Ishikawa (cell line): ENCODE data around the gene WDR74.

Experiments used
- CEBPB ChIP-seq: IDR thresholded peaks from 2 replicates; pipeline ENCODE4 v1.6.1; 2012
- CREB1 ChIP-seq: IDR thresholded peaks from 2 replicates; pipeline ENCODE4 v1.6.1; 2012; ENCODE audit warnings: low read depth
- EGR1 ChIP-seq: IDR thresholded peaks from 2 replicates; pipeline ENCODE4 v1.6.1; 2012
- EP300 ChIP-seq: IDR thresholded peaks from 2 replicates; pipeline ENCODE4 v1.6.1; 2012; ENCODE audit warnings: borderline replicate concordance
- FOXM1 ChIP-seq: IDR thresholded peaks from 2 replicates; pipeline ENCODE4 v1.6.1; 2012; ENCODE audit warnings: low read depth, borderline replicate concordance
- MAX ChIP-seq: IDR thresholded peaks from 2 replicates; pipeline ENCODE4 v1.6.1; 2012
- NFIC ChIP-seq: IDR thresholded peaks from 2 replicates; pipeline ENCODE4 v1.6.1; 2012
- RAD21 ChIP-seq: IDR thresholded peaks from 2 replicates; pipeline ENCODE4 v1.6.1; 2012; ENCODE audit warnings: low read depth
- REST ChIP-seq: IDR thresholded peaks from 2 replicates; pipeline ENCODE4 v1.6.1; 2012; ENCODE audit warnings: low read depth, mild to moderate bottlenecking
- TAF1 ChIP-seq: IDR thresholded peaks from 2 replicates; pipeline ENCODE4 v1.6.1; 2012; ENCODE audit warnings: low read depth, mild to moderate bottlenecking
- TCF12 ChIP-seq: IDR thresholded peaks from 2 replicates; pipeline ENCODE4 v1.6.1; 2012; ENCODE audit warnings: low read depth
- TEAD4 ChIP-seq: IDR thresholded peaks from 2 replicates; pipeline ENCODE4 v1.6.1; 2012
- USF1 ChIP-seq: IDR thresholded peaks from 2 replicates; pipeline ENCODE4 v1.6.1; 2012
- YY1 ChIP-seq: IDR thresholded peaks from 2 replicates; pipeline ENCODE4 v1.6.1; 2012; ENCODE audit warnings: low read depth
- ZBTB7A ChIP-seq: IDR thresholded peaks from 2 replicates; pipeline ENCODE4 v1.6.1; 2012; ENCODE audit warnings: low read depth

WDR74 gene

GRCh38 chr11:62857541-62857982 lies 18.2 kb upstream of the WDR74 start:
- no peak for TF ChIP-seq TCF12
- no peak for TF ChIP-seq EP300
- TF ChIP-seq CEBPB = no peak
- no peak for TF ChIP-seq ZBTB7A
- TF ChIP-seq YY1 = no peak
- no peak for TF ChIP-seq TAF1
- no peak for TF ChIP-seq CREB1
- no peak for TF ChIP-seq FOXM1
- no peak for TF ChIP-seq MAX
- TF ChIP-seq USF1 = no peak
- TF ChIP-seq NFIC = no peak

- TF ChIP-seq TCF12 (no peak), NFIC (no peak), CEBPB (no peak), YY1 (no peak), EP300 (no peak), TAF1 (no peak), MAX (no peak), TEAD4 (no peak), ZBTB7A (no peak), RAD21 (no peak), EGR1 (no peak), USF1 (no peak), CREB1 (no peak), FOXM1 (no peak)
Observed at GRCh38 chr11:62856333-62856895, 17.0 kb upstream of the WDR74 start.

GRCh38 chr11:62855571-62856332 lies 16.4 kb upstream of the WDR74 start:
- peak; percentile 62; the same call in 1 of the 2 replicates for TF ChIP-seq EP300
- TF ChIP-seq CREB1 = peak; percentile 36; the same call in 1 of the 2 replicates
- TF ChIP-seq FOXM1 = 0 out of 2 replicates have a peak, but pooled peaks have one; percentile 43
- peak; percentile 77 for TF ChIP-seq YY1
- no peak for TF ChIP-seq RAD21
- peak; percentile 100 for TF ChIP-seq TAF1
- TF ChIP-seq TEAD4 = peak; percentile 43
- peak; percentile 48 for TF ChIP-seq USF1
- TF ChIP-seq ZBTB7A = no peak
- peak; percentile 72 for TF ChIP-seq TCF12
- 0 out of 2 replicates have a peak, but pooled peaks have one; percentile 42 for TF ChIP-seq REST
- peak; percentile 100 for TF ChIP-seq MAX
- TF ChIP-seq EGR1 = 0 out of 2 replicates have a peak, but pooled peaks have one; percentile 39
- TF ChIP-seq CEBPB = peak; percentile 33; the same call in 1 of the 2 replicates
- TF ChIP-seq NFIC = 0 out of 2 replicates have a peak, but pooled peaks have one; percentile 14

GRCh38 chr11:62854825-62855570 lies 15.6 kb upstream of the WDR74 start:
- TF ChIP-seq REST (no peak), EGR1 (no peak), ZBTB7A (no peak), YY1 (no peak), TAF1 (no peak), MAX (no peak), CREB1 (no peak), NFIC (no peak), CEBPB (no peak), FOXM1 (no peak), USF1 (no peak), EP300 (no peak), TEAD4 (no peak), RAD21 (no peak), TCF12 (no peak)
